Pons (tissue), 1 donor: ENCODE results near the gene IL2.
A peak's percentile ranks its signal among the peaks of the same experiment; 100 is the strongest.

ENCODE experiments used
- DNase-seq: peaks from one replicate; pipeline ENCODE4 v3.0.0-alpha.2; 2016; ENCODE audit warnings: low spot score

The IL2 gene

DNA sequence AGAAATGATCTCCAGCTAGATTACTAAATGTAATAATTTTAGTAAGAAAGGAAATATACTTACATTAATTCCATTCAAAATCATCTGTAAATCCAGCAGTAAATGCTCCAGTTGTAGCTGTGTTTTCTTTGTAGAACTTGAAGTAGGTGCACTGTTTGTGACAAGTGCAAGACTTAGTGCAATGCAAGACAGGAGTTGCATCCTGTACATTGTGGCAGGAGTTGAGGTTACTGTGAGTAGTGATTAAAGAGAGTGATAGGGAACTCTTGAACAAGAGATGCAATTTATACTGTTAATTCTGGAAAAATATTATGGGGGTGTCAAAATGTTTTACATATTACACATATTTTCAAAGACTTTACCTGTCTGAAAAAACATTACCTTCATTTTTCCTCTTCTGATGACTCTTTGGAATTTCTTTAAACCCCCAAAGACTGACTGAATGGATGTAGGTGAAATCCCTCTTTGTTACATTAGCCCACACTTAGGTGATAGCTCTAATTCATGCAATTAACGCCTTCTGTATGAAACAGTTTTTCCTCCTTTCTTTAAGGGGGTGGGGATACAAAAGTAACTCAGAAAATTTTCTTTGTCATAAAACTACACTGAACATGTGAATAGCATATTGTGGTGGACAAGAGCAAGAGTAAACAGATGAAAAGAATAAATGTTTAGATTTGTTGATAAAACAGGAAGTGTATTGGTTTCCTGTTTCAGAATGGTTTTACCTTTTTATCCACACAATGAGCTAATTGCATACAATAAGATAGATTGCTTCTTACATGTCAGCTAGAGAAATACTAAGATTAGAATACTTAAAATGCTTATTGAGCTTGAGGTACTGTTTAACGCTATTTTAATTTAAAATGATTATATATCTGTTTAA is at the start of gene IL2:
Gene IL2 (minus strand): TSS at position 495 of the 886 bp plus-strand sequence. CDS start 285 bp downstream, at position 210.
- DNase-seq, result no peak

GRCh38 chr4:122503214-122503613 is 46.7 kb upstream of the IL2 start:
- no peak for DNase-seq

GRCh38 chr4:122500852-122501501 is 44.5 kb upstream of the IL2 start:
- no peak for DNase-seq

- DNase-seq, result no peak
Observed at GRCh38 chr4:122489061-122489460, 32.5 kb upstream of the IL2 start.

GRCh38 chr4:122483481-122483880 is 27.0 kb upstream of the IL2 start:
- no peak for DNase-seq

DNA sequence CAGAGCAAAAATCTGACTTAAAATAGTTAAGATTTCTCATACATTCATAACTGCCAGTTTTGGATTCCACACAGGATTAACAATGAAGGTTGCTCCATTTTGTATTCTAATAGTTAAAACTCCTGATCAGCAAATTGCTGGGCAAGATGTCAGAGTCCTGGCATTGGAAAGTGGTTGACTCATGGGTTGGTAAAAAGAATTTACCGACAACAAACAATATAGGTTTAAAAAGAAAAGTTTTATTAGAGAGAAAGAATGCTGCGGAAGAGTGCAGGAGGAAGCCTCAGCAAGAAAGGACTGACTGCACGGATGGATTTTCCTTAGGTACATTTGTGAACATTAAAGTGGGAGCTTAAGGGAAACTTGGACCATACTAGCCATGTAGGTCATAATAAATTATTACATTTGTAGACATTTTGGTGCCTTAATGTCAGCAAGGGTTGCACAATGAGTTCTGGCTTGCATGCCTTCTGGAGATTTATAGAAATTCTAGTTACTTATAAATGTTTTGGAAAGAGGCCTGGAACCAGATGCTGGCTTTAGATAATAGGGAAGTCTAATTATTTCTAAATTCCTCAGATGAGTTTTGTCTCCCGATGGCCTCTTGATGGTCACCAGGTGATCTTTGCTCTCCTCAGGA is 25.4 kb upstream of the IL2 start:
- no peak for DNase-seq

DNA sequence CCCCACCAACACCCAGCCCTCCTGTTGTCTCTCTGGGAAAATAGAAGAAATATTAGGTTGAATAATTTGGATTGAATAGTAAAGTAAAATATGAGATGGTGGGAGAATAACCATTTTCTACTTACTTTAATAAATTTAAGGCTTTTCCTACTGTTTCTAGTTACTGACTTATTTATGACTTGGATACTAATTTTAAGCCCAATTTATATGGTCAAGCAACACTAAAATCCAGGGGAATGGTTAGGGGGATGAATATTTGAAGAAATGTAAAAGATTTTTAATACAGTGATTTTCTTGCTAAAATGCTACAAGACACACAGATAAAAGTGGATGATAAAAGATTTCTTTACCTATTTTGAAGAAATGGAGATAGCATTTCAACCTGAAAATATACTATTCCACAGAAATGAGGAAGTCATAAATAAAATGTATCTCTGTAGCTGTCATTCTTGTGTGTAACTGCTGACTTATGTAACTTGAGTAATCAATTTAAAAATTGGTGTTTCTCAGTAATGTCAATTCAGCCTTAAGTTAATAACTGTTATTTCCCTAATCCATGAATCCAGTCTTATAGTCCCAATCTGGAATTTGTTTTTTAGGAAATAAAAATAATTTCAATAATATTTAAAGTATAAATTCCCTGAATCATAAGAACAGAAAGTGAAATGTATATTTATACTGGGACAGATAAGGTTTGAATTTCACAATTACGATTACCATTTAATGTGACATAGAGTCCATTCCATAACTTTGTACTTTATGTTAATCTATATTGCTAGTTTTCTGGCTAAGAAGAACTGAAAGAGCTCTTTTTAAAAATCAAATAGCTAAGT is 24.3 kb upstream of the IL2 start:
- DNase-seq, result no peak

- no peak for DNase-seq
Observed at GRCh38 chr4:122479935-122480416, 23.5 kb upstream of the IL2 start.

GRCh38 chr4:122476745-122477144 is 20.2 kb upstream of the IL2 start:
- no peak for DNase-seq

DNA sequence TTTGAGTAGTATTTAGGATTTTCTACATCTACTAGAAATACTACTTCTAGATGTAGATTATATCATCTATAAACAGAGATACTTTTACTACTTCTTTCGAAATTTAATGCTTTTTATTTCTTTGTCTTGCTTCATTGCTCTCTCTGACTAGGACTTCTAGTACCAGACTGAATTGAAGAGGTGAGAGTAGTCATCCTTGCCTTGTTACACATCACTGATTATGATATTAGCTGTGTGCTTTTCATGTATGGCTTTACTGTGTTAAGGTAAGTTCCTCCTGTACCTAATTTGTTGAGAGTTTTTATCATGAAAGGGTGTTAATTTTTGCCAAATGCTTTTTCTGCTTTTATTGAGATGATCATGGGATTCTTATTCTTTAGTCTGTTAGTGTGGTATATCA is 19.6 kb upstream of the IL2 start:
- no peak for DNase-seq

- DNase-seq, result no peak
Observed at GRCh38 chr4:122475233-122475632, 18.7 kb upstream of the IL2 start.

- DNase-seq, result no peak
Observed at GRCh38 chr4:122469457-122469856, 12.9 kb upstream of the IL2 start.

- peak; percentile 6 for DNase-seq
Observed at GRCh38 chr4:122458625-122459024, 2.1 kb upstream of the IL2 start.

DNA sequence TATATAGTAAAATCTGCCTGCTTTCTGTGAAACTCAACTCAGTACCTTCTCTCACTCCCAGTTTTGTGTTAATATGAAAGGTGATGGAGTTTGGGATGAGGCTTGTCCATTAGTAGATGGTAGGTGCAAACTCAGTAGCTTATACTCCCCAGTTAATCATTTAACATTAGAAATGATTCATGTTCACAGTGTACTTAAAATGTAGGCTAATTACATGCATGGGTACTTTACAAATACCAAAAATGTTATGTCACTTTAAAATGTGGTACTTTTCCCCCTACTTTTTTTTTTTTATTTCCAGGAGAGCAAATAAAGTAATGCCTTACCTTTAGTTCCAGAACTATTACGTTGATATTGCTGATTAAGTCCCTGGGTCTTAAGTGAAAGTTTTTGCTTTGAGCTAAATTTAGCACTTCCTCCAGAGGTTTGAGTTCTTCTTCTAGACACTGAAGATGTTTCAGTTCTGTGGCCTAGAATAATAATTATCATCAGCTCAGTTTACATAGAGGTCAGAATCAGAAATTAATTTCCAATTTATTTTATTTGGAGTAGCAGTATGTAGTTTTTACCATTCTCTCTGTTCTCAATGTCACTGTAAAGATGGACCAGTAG is 3.0 kb downstream of the IL2 start:
- DNase-seq, result no peak

- no peak for DNase-seq
Observed at GRCh38 chr4:122450847-122451246, 5.7 kb downstream of the IL2 start.

DNA sequence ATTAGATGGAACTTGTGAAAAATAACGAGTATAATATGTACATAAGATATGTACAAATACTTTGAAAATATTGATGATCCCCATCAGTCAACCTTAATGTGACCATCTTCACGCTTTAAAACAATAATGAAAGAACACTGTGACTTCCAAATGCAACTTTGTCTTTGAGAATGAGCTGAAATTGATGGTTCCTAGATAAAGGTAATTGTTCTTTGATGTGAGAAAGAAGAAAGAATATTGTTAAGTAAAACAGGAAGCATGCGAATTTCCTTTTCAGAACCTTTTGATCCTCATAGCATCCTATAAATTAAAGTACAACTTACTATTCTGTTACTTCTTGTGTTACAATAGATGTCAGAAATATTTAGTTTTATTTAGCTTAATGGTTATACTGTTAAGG is 22.2 kb downstream of the IL2 start:
- no peak for DNase-seq

- no peak for DNase-seq
Observed at GRCh38 chr4:122431351-122431750, 25.2 kb downstream of the IL2 start.

DNA sequence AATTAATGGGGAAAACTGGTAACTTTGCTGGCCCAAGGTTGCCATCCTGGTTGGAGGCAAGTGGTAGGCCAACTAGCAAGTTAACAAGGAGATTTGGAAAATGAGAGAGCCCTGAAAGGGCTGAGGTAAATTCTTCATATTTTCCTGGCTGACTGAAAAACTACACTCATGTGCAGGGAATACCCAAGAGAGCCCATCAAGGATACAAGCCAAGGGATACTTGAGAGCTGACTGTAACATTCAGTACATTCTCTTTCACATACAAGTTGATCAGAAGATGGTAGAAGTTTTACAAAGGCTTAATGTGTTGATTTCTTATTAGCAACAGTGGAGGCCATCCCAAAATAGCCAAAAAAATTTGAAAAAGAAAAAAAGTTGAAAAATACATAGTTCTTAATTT is 33.3 kb downstream of the IL2 start:
- no peak for DNase-seq

GRCh38 chr4:122412547-122412946 is 44.0 kb downstream of the IL2 start:
- DNase-seq, result no peak

DNA sequence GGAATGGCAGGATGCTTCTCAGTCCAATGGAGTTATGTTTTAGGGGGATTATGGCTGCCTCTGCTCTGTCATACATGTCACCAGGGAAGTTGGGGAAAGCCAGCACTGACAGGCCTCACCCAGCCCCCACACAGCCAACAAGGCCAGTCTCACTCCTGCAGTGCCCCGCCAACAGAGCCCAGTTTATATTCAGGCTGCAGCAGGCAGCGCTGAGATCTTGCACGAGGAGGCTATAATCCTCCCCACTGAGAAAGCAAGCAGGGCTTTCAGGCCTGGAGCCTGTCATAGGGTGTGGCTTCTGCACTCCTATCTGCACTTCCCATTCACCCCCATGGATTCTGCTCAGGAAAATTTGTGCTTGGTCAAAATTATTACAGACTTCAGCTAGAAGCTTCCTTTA is 52.7 kb downstream of the IL2 start:
- DNase-seq, result no peak
